IPS DF 19.7 (cell line): ENCODE data around the gene INHBE.
"Not testable (repeated sequence)": the region's sequence is repeated elsewhere in the genome, so short reads cannot be mapped to it uniquely, and the experiment has no call there.

Experiments used
- DNase-seq: peaks from one replicate; pipeline ENCODE4 v3.0.0-alpha.2; 2013; ENCODE audit warnings: low read depth, low spot score

Gene INHBE

DNA sequence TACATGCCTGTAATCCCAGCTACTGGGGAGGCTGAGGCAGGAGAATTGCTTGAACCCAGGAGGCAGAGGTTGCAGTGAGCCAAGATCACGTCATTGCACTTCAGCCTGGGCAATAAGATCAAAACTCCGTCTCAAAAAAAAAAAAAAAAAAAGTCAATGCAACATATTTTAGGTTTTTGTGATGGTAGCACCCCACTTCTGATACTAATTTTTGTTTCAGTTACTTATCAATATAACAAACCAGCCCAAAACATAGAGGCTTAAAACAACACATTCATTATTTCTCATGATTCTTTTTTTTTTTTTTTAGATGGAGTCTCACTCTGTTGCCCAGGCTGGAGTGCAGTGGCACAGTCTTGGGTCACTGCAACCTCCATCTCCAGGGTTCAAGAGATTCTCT lies 13.7 kb upstream of the INHBE start:
- DNase-seq: not testable (repeated sequence)

- no peak for DNase-seq
These were observed 13.2 kb upstream of the INHBE start for GRCh38 chr12:57441846-57442427.

DNA sequence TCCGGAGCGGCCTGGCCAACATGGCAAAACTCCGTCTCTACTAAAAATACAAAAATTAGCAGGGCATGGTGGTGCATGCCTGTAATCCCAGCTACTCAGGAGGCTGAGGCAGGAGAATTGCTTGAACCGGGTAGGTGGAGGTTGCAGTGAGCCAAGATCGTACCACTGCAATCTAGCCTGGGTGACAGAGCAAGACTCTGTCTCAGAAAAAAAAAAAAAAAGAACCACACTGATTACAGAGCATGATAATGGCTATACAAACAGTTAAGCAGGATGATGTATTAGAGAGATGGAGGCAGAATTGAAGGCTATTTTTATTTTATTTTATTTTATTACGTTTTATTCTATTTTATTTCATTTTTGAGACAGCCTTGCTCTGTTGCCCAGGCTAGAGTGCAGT lies 10.8 kb upstream of the INHBE start:
- not testable (repeated sequence) for DNase-seq

DNA sequence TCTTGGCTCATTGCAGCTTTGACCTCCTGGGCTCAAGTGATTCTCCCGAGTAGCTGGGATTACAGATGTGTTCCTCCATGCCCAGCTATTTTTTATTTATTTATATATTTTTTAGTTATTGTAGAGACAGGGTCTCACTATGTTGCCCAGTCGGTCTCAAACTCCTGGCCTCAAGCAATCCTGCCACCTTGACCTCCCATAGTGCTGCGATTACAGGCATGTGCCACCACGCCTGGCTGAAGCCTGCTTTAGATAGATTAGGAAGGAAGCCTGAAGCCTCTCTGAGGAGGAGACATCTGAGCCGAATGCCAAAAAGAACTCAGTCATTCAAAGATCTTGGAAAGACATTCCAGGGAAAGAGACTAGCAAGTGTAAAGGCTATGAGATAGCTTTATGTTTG lies 10.4 kb upstream of the INHBE start:
- no peak for DNase-seq

GRCh38 chr12:57446292-57446960 lies 8.7 kb upstream of the INHBE start:
- DNase-seq: no peak

DNA sequence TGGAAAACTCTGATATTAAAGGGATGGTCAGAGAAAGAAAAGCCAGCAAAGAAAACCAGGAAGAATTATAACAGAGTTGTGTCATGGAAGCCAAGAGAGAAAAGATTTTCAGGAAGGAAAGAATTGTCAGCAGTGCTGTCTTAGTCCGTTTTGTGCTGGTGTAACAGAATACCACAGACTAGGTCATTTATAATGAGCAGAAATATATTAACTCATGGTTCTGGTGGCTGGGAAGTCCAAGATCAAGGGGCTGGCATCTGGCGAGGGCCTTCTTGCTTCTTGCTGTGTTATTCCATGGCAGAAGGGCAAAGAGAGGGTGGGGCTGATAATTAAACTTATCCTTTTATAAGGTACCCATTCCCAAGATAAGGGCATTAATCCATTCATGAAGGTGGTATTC lies 6.4 kb upstream of the INHBE start:
- no peak for DNase-seq

GRCh38 chr12:57449375-57449774 lies 5.7 kb upstream of the INHBE start:
- no peak for DNase-seq

DNA sequence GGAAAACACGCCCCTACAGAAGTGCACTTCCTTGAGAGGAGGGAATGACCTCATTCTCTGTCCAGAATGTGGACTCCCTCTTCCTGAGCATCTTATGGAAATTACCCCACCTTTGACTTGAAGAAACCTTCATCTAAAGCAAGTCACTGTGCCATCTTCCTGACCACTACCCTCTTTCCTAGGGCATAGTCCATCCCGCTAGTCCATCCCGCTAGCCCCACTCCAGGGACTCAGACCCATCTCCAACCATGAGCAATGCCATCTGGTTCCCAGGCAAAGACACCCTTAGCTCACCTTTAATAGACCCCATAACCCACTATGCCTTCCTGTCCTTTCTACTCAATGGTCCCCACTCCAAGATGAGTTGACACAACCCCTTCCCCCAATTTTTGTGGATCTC lies 5.0 kb upstream of the INHBE start:
- no peak for DNase-seq

DNA sequence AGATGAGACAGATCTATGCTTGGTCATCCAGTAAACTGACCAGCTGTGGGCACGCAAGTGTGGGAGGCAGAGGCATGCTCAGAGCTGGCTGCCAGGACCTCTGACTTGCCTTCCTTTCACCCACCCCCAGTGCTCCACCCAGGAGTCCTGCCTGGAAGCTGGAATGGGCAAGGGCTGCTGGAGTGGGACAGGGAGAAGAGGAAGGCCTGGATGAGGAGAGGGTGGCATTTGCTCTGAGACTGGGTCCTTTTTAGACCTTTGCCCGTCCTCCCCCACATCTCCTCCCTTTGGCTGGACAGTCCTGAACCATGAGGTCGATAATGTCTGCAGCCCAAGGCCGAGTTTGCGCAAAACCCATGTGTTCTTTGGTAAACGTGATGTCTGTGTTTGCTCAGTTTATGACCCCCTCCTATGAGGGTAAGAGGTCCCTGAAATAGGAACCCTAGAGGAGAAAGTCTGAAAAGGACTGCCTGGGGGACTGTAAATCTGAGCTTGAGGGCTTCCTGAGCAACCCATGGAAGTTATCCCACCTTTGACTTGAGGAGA lies 3.8 kb upstream of the INHBE start:
- no peak for DNase-seq

GRCh38 chr12:57452181-57452936 lies 2.7 kb upstream of the INHBE start:
- DNase-seq: no peak

DNA sequence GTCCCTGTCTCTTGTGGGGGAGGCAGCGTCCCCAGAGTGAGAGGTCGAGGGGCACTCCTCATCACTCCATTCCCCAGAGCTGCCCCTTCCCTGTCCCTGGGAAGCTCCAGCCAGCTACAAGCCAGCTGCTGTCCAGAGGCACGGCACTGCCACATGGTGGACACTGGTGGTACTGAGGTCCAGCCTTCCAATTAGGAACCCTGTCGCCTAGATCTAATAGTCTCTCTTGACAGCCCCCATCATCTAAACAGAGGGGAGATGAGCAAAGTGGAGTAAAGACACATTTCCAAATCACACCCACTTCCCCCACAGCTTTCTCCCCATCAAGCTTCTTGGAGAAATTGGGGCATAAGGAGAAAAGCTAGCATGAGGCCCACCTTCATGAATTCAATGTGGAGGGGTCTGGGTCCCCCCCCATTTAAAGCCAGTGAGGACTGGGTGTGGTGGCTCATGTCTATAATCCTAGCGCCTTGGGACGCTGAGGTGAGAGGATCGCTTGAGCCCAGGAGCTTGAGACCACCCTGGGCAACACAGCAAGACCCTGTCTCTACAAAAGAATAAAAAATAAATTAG lies 2.1 kb upstream of the INHBE start:
- DNase-seq: no peak

- no peak for DNase-seq
These were observed 918 bp upstream of the INHBE start for GRCh38 chr12:57454213-57454565.

DNA sequence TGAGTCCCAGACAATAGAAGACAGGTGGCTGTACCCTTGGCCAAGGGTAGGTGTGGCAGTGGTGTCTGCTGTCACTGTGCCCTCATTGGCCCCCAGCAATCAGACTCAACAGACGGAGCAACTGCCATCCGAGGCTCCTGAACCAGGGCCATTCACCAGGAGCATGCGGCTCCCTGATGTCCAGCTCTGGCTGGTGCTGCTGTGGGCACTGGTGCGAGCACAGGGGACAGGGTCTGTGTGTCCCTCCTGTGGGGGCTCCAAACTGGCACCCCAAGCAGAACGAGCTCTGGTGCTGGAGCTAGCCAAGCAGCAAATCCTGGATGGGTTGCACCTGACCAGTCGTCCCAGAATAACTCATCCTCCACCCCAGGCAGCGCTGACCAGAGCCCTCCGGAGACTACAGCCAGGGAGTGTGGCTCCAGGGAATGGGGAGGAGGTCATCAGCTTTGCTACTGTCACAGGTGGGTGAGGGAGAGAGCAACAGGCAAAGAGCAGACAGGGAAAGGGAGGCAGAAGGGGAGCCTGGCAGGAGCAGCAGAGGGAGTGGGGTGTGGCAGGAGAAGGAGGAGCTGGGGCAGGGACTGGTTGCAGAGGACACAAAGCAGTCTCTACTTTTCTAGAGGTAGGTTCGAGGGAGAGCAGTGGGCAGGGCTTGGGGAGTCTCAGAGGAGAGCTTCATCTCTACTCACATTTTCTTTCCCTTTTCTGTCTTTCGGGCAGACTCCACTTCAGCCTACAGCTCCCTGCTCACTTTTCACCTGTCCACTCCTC lies 452 bp downstream of the INHBE start:
- DNase-seq: no peak

- DNase-seq: no peak
These were observed 1.1 kb downstream of the INHBE start for GRCh38 chr12:57456145-57456700.

DNA sequence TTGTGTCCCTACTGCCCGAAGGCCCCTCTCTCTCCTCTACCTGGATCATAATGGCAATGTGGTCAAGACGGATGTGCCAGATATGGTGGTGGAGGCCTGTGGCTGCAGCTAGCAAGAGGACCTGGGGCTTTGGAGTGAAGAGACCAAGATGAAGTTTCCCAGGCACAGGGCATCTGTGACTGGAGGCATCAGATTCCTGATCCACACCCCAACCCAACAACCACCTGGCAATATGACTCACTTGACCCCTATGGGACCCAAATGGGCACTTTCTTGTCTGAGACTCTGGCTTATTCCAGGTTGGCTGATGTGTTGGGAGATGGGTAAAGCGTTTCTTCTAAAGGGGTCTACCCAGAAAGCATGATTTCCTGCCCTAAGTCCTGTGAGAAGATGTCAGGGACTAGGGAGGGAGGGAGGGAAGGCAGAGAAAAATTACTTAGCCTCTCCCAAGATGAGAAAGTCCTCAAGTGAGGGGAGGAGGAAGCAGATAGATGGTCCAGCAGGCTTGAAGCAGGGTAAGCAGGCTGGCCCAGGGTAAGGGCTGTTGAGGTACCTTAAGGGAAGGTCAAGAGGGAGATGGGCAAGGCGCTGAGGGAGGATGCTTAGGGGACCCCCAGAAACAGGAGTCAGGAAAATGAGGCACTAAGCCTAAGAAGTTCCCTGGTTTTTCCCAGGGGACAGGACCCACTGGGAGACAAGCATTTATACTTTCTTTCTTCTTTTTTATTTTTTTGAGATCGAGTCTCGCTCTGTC lies 1.8 kb downstream of the INHBE start:
- no peak for DNase-seq

DNA sequence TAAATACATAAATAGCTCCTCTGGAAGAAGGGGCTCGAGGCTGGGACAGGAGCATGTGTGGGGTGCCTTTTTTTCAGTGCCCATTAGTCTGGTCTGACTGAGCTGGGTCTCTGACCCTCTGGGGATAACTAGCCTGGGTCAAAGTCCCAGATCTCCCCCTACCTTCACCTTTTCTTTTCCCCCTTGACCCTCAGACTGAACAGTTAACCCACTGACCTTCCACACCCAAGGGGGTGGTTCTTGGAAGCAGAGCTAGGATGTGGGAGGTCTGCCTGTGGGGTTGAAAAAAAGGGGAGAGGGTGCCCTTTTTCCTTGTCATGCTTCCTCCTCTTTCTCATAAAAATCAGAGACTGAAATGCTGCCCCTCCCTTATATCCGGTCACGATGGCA lies 3.6 kb downstream of the INHBE start:
- DNase-seq: no peak

- DNase-seq: peak; percentile 94
These were observed 4.1 kb downstream of the INHBE start for GRCh38 chr12:57459055-57459749.

GRCh38 chr12:57459750-57460467 lies 4.8 kb downstream of the INHBE start, which contains the start of gene GLI1:
GLI1 (plus strand) TSS chr12:57459785; CDS start chr12:57463692, 3,907 bp downstream.
- DNase-seq: no peak

DNA sequence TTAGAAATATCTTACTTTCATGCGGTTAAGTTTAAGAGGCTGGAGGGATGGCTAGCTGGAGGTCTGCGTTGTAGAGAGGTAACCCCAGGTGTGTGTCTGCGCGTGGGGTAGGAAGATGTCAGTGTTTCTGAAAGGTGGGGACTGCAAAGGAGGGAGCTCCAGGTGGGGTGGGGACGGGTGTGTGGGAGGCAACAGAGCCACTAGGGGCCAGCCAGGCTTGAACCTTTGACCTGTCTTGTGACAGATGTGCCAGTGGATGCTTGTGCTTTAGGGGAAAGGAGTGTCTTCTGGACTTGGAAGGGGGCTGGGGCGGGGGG lies 5.3 kb downstream of the INHBE start:
- DNase-seq: no peak
